Smooth muscle cell (in vitro differentiated cells): ENCODE results near the gene HAUS7. TPM values are rescaled to one million over a fixed set of nuclear protein-coding genes. Genes with fewer than 3 reads are reported as not detected.

Experiments used
- DNase-seq: peaks from one replicate; lab custom pipeline; 2025; ENCODE audit not compliant: unreplicated experiment; lab: John Stamatoyannopoulos, UW
- H2AFZ ChIP-seq: fragments of 200-600 bp; sonication (generic); 2 replicates; pipeline ENCODE4 v1.6.0; 2016; ENCODE audit warnings: antibody characterized with exemption, low read depth, mild to moderate bottlenecking
- H3F3A ChIP-seq: fragments of 200-600 bp; sonication (generic); 2 replicates; pipeline ENCODE4 v1.6.0; 2017; ENCODE audit warnings: antibody characterized with exemption, low read depth
- H3K27ac ChIP-seq: fragments of 200-600 bp; sonication (generic); 2 replicates; pipeline ENCODE4 v1.5.1; 2016; ENCODE audit warnings: low read depth, mild to moderate bottlenecking
- H3K27me3 ChIP-seq: fragments of 200-600 bp; sonication (generic); 2 replicates; pipeline ENCODE4 v1.6.1; 2016; ENCODE audit warnings: low read depth, mild to moderate bottlenecking
- H3K36me3 ChIP-seq: fragments of 200-600 bp; sonication (generic); 2 replicates; pipeline ENCODE4 v1.5.1; 2016; ENCODE audit warnings: low read depth
- H3K4me1 ChIP-seq: fragments of 200-600 bp; sonication (generic); 2 replicates; pipeline ENCODE4 v1.5.1; 2016; ENCODE audit warnings: low read depth
- H3K4me2 ChIP-seq: fragments of 200-600 bp; sonication (generic); 2 replicates; pipeline ENCODE4 v1.6.0; 2016; ENCODE audit warnings: mild to moderate bottlenecking
- H3K4me3 ChIP-seq: fragments of 200-600 bp; sonication (generic); 2 replicates; pipeline ENCODE4 v1.5.1; 2016; ENCODE audit warnings: mild to moderate bottlenecking
- H3K79me2 ChIP-seq: fragments of 200-600 bp; sonication (generic); 2 replicates; pipeline ENCODE4 v1.6.0; 2016; ENCODE audit warnings: low read depth, mild to moderate bottlenecking
- H3K9ac ChIP-seq: fragments of 200-600 bp; sonication (generic); 2 replicates; pipeline ENCODE4 v1.6.0; 2016; ENCODE audit warnings: low read depth
- H3K9me3 ChIP-seq: fragments of 200-600 bp; sonication (generic); replicated peaks from 2 replicates; pipeline ENCODE4 v1.5.1; 2016; ENCODE audit warnings: low read depth
- H4K20me1 ChIP-seq: fragments of 200-600 bp; sonication (generic); 2 replicates; pipeline ENCODE4 v1.6.0; 2016; ENCODE audit warnings: low read depth
- WGBS: methylation state at CpG from one replicate; pipeline ENCODE4 v1.1.7; 2016; ENCODE audit warnings: low lambda C conversion rate; 5-methylcytosine and 5-hydroxymethylcytosine counted together
- polyA plus RNA-seq: library from polyadenylated mRNA; unstranded; fragments of >200 nt; fragmentation: Nextera tagmentation; extraction: Ambion mirVana; gene quantifications from 2 replicates; pipeline ENCODE4 v1.2.1, GENCODE V29; 2016
- total RNA-seq: library from RNA; depleted of rRNA; stranded (reverse); fragments of >200 nt; gene quantifications from 2 replicates; pipeline ENCODE4 v1.2.3, GENCODE V29; 2014
- TF ChIP-seq, protein P1 (sequence below): fragments of 200-600 bp; sonication (generic); IDR thresholded peaks from 2 replicates; pipeline ENCODE4 v1.5.1; 2017; ENCODE audit warnings: borderline replicate concordance, mild to moderate bottlenecking, antibody characterized with exemption; ENCODE audit not compliant: insufficient read depth, poor library complexity, severe bottlenecking

The HAUS7 gene
- total and polyA plus RNA-seq, 2 experiments from 2014 or later, result 18.5 to 27.4 TPM

GRCh38 chrX:153447581-153447960, 22.8 kb downstream of the HAUS7 start:
- no peaks in the 10 kb centered on the region for H4K20me1 ChIP-seq
- H3K27me3 ChIP-seq, result no peaks in the 10 kb centered on the region
- H3K9ac ChIP-seq, result no peak overlapping the region
- no peak overlapping the region for H3K4me2 ChIP-seq
- no peak overlapping the region for H3K4me3 ChIP-seq
- no peaks in the 10 kb centered on the region for H3K4me1 ChIP-seq
- no peaks in the 10 kb centered on the region for H3K79me2 ChIP-seq
- no peak for DNase-seq
- H3K27ac ChIP-seq, result no peak overlapping the region
- no peak overlapping the region for H2AFZ ChIP-seq
- no peaks in the 10 kb centered on the region for H3K36me3 ChIP-seq
- 91% methylated on average over 8 of the region's 8 CpGs for WGBS
- TF ChIP-seq, protein P1, sequence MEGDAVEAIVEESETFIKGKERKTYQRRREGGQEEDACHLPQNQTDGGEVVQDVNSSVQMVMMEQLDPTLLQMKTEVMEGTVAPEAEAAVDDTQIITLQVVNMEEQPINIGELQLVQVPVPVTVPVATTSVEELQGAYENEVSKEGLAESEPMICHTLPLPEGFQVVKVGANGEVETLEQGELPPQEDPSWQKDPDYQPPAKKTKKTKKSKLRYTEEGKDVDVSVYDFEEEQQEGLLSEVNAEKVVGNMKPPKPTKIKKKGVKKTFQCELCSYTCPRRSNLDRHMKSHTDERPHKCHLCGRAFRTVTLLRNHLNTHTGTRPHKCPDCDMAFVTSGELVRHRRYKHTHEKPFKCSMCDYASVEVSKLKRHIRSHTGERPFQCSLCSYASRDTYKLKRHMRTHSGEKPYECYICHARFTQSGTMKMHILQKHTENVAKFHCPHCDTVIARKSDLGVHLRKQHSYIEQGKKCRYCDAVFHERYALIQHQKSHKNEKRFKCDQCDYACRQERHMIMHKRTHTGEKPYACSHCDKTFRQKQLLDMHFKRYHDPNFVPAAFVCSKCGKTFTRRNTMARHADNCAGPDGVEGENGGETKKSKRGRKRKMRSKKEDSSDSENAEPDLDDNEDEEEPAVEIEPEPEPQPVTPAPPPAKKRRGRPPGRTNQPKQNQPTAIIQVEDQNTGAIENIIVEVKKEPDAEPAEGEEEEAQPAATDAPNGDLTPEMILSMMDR, result no peak
- no peaks in the 10 kb centered on the region for H3K9me3 ChIP-seq
- H3F3A ChIP-seq, result no peaks in the 10 kb centered on the region

DNA sequence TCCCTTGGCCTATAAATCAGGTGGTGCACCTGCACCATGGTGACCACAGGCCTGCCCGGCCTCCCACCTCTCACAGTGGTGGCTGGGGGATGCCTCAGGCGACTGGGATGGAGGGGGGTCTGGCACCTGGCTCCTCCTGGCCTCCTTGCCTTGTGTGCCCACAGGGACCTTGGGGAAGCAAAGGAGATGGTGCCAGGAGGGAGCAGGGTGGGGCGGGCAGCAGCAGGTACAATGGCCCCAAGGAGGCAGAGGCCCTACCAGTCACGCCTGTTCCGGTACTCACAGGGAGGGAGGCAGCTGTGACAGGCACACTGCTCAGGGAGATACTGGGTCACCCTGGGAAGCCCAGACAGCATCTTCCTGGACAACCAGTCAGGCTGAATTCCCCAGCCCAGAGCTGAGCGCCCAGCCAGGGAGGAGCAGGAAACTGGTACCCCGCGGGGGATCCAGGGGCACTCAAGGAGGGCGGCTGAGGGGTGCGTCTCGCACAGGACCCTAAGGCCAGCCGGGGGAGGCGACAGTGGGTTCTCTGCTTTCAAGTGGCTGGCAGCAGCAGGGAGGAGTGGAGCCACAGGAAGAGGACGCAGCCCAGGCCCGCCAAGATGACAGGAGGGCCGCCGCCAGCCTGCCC, 23.3 kb downstream of the HAUS7 start:
- TF ChIP-seq, protein P1, result no peak
- no peak overlapping the region for H2AFZ ChIP-seq
- H3K79me2 ChIP-seq, result no peaks in the 10 kb centered on the region
- no peak for DNase-seq
- no peak overlapping the region for H3K4me2 ChIP-seq
- no peaks in the 10 kb centered on the region for H4K20me1 ChIP-seq
- H3K9ac ChIP-seq, result no peak overlapping the region
- WGBS, result 94% methylated on average over 17 of the region's 17 CpGs
- no peak overlapping the region for H3K27ac ChIP-seq
- H3K4me3 ChIP-seq, result no peak overlapping the region
- H3K36me3 ChIP-seq, result no peaks in the 10 kb centered on the region
- no peaks in the 10 kb centered on the region for H3K27me3 ChIP-seq
- no peaks in the 10 kb centered on the region for H3K4me1 ChIP-seq
- no peaks in the 10 kb centered on the region for H3K9me3 ChIP-seq
- H3F3A ChIP-seq, result no peaks in the 10 kb centered on the region

DNA sequence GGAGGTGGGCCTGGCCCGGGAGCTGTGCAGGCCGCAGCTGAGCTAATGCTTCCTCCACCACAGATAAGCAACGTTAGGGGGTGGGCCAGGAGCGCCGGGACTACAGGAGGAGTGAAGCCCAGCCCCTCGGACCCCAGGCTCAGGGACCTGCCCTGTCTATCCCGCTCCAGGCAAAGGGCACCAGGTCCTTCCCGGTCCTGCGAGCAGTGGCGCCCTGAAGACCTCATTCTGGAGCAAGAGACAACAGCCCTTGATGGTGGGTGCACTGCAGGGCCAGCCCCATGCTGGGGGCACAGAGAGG, 23.8 kb downstream of the HAUS7 start:
- no peaks in the 10 kb centered on the region for H3K9me3 ChIP-seq
- no peak overlapping the region for H2AFZ ChIP-seq
- no peak overlapping the region for H3K27ac ChIP-seq
- H3F3A ChIP-seq, result no peaks in the 10 kb centered on the region
- no peaks in the 10 kb centered on the region for H3K36me3 ChIP-seq
- TF ChIP-seq, protein P1, result no peak
- DNase-seq, result no peak
- H3K9ac ChIP-seq, result no peak overlapping the region
- H3K4me2 ChIP-seq, result no peak overlapping the region
- no peaks in the 10 kb centered on the region for H3K27me3 ChIP-seq
- no peaks in the 10 kb centered on the region for H3K79me2 ChIP-seq
- no peak overlapping the region for H3K4me3 ChIP-seq
- H4K20me1 ChIP-seq, result no peaks in the 10 kb centered on the region
- H3K4me1 ChIP-seq, result no peaks in the 10 kb centered on the region
- 73% methylated on average over 10 of the region's 10 CpGs for WGBS
